LNCaP clone FGC (cell line): ENCODE measurements around the gene ATP11A.
"Not testable (repeated sequence)": the region's sequence is repeated elsewhere in the genome, so short reads cannot be mapped to it uniquely, and the experiment has no call there.

Source experiments
- DNase-seq: peaks from one replicate; pipeline ENCODE4 v3.0.0-alpha.2; 2011; ENCODE audit warnings: low read depth
- H3K4me3 ChIP-seq: 2 replicates; pipeline ENCODE4 v1.5.1; 2011; ENCODE audit warnings: mild to moderate bottlenecking, low read depth, low read length, control low read depth
- TF ChIP-seq, protein P1 (sequence below): IDR thresholded peaks from 2 replicates; pipeline ENCODE4 v1.5.1; 2012; ENCODE audit warnings: mild to moderate bottlenecking; ENCODE audit not compliant: control insufficient read depth, insufficient read depth; ENCODE audit errors: extremely low read depth

The ATP11A gene

DNA sequence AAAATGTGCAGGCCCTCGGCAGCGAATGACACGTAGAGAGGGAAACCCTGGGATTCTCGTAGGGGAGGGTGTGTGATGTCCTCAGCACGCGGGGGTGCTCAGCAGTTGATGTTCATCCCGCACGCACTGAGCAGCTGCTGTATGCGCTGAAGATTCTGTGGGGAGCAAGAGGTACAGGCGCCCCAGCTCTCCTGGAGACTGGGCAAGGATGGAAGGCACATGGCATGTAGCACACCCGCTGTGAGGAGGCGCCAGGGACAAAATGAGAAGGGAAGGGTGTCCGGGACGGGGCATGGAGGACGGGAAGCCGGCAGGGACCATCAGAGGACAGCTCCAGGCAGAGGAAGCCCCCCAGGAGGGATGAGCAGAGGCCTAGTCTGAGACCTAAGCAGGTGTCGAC is 15.4 kb downstream of the ATP11A start:
- no peak overlapping the region for H3K4me3 ChIP-seq
- TF ChIP-seq, protein P1, sequence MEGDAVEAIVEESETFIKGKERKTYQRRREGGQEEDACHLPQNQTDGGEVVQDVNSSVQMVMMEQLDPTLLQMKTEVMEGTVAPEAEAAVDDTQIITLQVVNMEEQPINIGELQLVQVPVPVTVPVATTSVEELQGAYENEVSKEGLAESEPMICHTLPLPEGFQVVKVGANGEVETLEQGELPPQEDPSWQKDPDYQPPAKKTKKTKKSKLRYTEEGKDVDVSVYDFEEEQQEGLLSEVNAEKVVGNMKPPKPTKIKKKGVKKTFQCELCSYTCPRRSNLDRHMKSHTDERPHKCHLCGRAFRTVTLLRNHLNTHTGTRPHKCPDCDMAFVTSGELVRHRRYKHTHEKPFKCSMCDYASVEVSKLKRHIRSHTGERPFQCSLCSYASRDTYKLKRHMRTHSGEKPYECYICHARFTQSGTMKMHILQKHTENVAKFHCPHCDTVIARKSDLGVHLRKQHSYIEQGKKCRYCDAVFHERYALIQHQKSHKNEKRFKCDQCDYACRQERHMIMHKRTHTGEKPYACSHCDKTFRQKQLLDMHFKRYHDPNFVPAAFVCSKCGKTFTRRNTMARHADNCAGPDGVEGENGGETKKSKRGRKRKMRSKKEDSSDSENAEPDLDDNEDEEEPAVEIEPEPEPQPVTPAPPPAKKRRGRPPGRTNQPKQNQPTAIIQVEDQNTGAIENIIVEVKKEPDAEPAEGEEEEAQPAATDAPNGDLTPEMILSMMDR, result no peak
- DNase-seq, result no peak

DNA sequence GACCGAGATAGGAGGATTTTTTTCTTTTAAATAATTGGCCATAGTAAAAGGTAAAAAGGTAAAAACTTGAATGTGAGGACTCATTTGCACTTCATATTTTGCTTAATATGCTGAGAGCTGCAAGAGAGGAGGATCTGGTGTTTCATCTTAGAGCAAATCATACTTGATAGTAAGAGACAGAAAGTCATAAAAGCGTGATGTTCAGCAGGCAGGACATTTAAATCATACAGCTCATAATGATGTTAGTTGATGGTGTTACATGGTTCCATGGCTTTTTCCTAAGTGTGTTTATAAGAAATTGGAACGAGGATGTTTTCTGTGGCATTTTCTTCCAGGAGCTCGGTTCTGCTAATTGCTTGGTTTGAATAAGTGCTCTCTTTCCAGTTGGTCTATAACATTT is 16.3 kb downstream of the ATP11A start:
- no peak for DNase-seq
- TF ChIP-seq, protein P1, result no peak
- no peak overlapping the region for H3K4me3 ChIP-seq

DNA sequence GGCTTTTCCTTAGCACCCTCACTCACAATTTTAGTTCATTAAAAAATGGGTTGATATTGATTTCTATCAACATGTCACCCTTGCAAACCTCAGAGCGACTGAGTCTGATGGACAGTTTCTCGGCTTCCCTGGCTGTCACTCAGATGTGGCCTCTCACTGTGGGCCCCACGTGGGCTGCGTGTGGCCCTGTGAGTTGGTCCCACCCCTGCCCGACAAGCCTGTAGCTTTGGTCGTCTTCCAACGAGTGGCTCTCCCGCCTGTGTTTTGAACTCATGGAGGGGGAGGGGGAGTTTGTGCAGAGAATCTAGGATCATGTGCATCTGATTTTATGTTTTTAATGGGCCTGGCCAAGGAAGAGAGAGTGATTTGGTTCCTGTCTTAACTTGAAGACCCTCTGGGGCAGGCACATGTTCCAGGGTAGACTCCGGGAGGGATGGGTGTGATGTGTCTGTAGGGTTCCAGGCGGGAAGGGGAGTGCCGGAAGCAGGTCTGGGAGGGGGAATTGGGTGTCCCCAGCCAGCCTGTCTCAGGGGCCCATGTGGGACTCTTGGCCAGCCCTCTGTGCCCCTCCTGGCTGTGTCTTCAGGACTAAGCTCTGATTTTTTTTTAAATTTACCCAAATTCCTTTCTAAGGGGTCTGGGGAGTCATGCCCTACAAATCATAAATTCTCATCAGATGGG is 18.9 kb downstream of the ATP11A start:
- H3K4me3 ChIP-seq, result no peak overlapping the region
- TF ChIP-seq, protein P1, result no peak
- DNase-seq, result no peak

DNA sequence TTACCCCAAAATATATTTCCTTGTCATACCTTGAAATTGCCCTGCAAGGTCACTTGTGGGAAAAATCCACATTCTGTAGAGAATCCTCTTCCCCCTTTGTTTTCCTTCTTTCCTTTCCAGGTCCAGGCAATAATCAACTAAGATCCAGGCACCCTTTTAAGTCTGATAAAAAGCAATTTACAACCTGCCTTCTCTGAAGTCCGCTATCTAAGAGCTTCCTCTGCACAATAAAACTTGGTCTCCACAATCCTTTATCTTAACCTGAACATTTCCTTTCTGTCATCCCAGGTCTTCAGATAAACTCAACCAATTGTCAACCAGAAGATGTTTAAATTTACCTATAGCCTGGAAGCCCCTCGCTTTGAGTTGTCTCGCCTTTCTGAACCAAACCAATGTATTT is 19.5 kb downstream of the ATP11A start:
- DNase-seq, H3K4me3 ChIP-seq: not testable (repeated sequence)

DNA sequence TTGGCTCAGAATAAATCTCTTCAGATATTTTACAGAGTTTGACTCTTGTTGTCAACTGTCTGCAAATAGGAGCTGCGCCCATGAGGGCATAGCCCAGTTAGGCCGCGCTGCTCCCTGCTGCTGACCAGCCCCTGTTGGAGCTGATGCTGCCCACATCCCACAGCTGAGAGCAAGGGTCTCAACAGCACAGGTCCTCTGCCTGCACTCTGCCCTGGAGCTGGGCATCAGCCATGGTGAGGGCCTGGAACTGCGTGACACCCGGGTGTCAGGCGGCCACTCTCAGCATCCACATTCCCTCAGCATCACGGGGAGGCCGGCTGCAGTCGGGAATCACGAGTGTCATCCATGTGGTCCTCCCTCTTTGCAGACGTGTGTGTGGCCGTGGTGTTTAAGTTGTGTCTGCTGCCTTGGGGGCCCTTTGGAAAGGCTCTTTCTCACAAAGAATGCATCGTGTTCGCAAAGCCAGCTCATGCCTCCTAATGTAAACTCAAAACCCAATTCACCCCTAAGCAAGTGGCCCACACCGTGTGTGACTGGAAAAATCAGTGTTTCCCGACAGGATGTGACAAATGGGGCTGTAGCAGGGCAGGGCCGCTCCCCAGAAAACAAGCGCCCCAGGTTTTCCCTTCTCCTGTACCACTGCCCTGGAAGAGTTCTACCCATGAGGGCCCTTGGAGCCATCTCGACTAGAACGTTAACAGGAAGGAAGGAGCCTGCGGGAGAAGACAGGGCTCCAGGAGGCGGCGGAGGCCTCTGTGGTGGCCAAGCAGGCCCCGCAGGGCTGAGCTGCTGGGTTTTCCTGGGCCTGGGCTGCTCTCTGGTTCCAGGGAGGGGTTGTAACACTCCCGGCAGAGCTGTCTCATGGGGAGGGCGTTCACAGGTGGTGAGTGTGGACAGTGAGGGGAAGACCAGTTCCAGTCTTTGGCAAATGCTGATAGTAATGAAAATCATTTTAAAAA is 20.3 kb downstream of the ATP11A start:
- no peak for DNase-seq
- TF ChIP-seq, protein P1, result no peak
- H3K4me3 ChIP-seq, result no peak overlapping the region

DNA sequence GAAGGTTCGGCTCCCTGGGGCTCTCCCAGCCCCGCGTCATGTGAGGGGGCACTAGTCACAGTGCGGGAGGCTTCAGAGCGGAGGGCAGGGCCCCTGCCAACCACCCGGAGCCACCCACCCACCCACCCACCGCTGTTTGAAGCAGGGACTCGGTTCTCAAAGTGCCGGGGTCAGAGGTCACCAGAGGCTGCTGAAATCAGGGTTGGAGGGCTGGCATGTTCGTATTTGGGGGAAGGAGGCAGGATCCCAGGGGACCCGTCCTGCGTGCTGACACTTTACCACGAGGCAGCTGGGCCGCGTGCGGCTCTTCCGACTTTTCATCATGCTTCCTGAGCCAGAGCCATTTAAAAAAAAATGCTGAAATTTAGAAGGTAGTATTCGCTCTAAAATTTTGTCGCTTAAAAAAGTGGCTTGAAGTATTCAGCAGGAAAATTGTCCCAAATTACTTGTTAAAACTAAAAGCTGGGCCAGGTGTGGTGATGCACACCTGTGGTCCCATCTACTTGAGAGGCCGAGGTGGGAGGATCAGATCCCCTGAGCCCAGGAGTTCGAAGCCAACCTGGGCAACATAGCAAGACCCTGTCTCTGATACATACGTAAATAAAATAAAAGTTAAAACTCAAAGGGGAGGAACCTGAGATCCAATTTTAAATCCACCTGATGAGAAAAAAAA is 21.2 kb downstream of the ATP11A start:
- no peak overlapping the region for H3K4me3 ChIP-seq
- TF ChIP-seq, protein P1, result no peak
- DNase-seq, result no peak

DNA sequence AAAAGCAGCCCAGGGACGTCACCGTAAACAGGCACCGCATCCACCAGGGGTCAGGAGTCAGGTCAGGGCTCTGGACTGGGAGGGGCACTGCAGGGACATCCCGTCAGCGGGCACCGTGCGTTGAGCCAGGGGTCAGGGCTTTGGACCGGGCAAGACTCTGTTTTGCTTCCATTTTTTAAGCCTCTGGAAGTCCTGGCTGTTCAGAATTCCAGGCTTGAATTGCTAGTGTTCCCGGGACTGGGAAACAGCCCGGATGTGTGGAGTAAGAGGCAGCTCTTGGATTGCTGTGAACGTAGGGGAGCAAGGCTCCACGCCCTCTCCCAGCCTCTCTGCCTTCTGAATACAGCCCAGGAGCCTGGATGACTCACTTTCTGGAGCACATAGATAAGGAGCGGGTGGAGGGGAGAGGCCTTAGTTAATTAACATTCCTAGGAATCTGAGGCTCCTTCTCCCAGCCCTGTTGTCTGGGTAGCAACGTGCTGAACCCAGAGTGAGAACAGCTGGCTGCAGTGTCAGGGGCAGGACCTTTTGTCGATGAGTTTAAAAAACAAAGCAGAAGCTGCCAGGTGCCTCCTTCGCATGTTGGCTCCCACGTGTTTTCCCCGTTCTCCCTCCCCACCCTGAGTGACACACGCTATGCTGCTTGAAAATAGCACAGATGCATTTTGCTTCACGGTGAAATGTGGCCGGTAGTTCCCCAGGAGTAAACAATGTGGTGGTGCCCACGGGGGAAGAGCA is 21.9 kb downstream of the ATP11A start:
- no peak overlapping the region for H3K4me3 ChIP-seq
- no peak for DNase-seq
- TF ChIP-seq, protein P1, result no peak
